GM21529 (cell line): Measurements from ENCODE around the gene ESYT1.

ENCODE experiments used
- ATAC-seq: cut with Tn5 transposase; IDR thresholded peaks from one replicate; pipeline ENCODE4 v1.9.1; 2021; ENCODE audit not compliant: unreplicated experiment

Gene ESYT1

GRCh38 chr12:56172839-56173238 is 44.8 kb downstream of the ESYT1 start:
- no peak for ATAC-seq

GRCh38 chr12:56178347-56178746 is 50.3 kb downstream of the ESYT1 start:
- no peak for ATAC-seq

GRCh38 chr12:56186957-56187356 is 58.9 kb downstream of the ESYT1 start:
- no peak for ATAC-seq

GRCh38 chr12:56188131-56188777 is 60.2 kb downstream of the ESYT1 start:
- no peak for ATAC-seq

GRCh38 chr12:56188778-56189098 is 60.7 kb downstream of the ESYT1 start:
- ATAC-seq = no peak

GRCh38 chr12:56189099-56189917 is 61.2 kb downstream of the ESYT1 start, which contains the start of gene SMARCC2:
SMARCC2 (minus strand) TSS chr12:56189483; CDS start chr12:56189461, 22 bp downstream.
- ATAC-seq = peak; percentile 76

GRCh38 chr12:56189918-56190694 is 62.0 kb downstream of the ESYT1 start:
- ATAC-seq = peak; percentile 44

GRCh38 chr12:56190695-56191155 is 62.7 kb downstream of the ESYT1 start:
- ATAC-seq = no peak

- no peak for ATAC-seq
These were observed 64.5 kb downstream of the ESYT1 start for GRCh38 chr12:56192582-56192981.

- no peak for ATAC-seq
These were observed 65.0 kb downstream of the ESYT1 start for GRCh38 chr12:56193025-56193578.
